HEK293T (cell line): ENCODE measurements around the gene RGS10.

ENCODE experiments used
- BHLHE40 ChIP-seq: fragments of 450-650 bp; IDR thresholded peaks from 2 replicates; pipeline ENCODE4 v1.6.1; 2016; ENCODE audit warnings: mild to moderate bottlenecking, moderate library complexity, borderline replicate concordance
- CTBP1 ChIP-seq: fragments of 450-650 bp; IDR thresholded peaks from 2 replicates; pipeline ENCODE4 v1.6.1; 2016; ENCODE audit warnings: borderline replicate concordance
- ELF4 ChIP-seq: fragments of 450-650 bp; IDR thresholded peaks from 2 replicates; pipeline ENCODE4 v1.6.1; 2017; ENCODE audit warnings: antibody characterized with exemption
- FOXA1 ChIP-seq: fragments of 450-650 bp; IDR thresholded peaks from 2 replicates; pipeline ENCODE4 v1.6.1; 2016; ENCODE audit warnings: mild to moderate bottlenecking
- FOXK2 ChIP-seq: fragments of 450-650 bp; IDR thresholded peaks from 2 replicates; pipeline ENCODE4 v1.6.1; 2016; ENCODE audit warnings: mild to moderate bottlenecking
- FOXM1 ChIP-seq: fragments of 450-650 bp; IDR thresholded peaks from 2 replicates; pipeline ENCODE4 v1.6.1; 2017; ENCODE audit warnings: mild to moderate bottlenecking, borderline replicate concordance
- HDGF ChIP-seq: fragments of 450-650 bp; IDR thresholded peaks from 2 replicates; pipeline ENCODE4 v1.6.1; 2017; ENCODE audit warnings: antibody characterized with exemption, borderline replicate concordance
- L3MBTL2 ChIP-seq: fragments of 450-650 bp; conservative IDR thresholded peaks from 2 replicates; pipeline ENCODE4 v1.6.1; 2016; ENCODE audit warnings: mild to moderate bottlenecking
- LEF1 ChIP-seq: fragments of 450-650 bp; IDR thresholded peaks from 2 replicates; pipeline ENCODE4 v1.6.1; 2017; ENCODE audit warnings: mild to moderate bottlenecking, borderline replicate concordance
- SP1 ChIP-seq: fragments of 450-650 bp; IDR thresholded peaks from 2 replicates; pipeline ENCODE4 v1.6.1; 2017
- ZNF384 ChIP-seq: fragments of 450-650 bp; IDR thresholded peaks from 2 replicates; pipeline ENCODE4 v1.6.1; 2016

- no peak for TF ChIP-seq CTBP1
- TF ChIP-seq SP1 = no peak
- TF ChIP-seq FOXM1 = no peak
- no peak for TF ChIP-seq BHLHE40
- TF ChIP-seq LEF1 = no peak
- no peak for TF ChIP-seq ELF4
- TF ChIP-seq FOXK2 = no peak
- TF ChIP-seq ZNF384 = no peak
- no peak for TF ChIP-seq FOXA1
- no peak for TF ChIP-seq L3MBTL2
- no peak for TF ChIP-seq HDGF
Measured at GRCh38 chr10:119470920-119471702, 71.4 kb downstream of the RGS10 start.
